ENCODE results near the gene FGF18. TPM values are rescaled to one million over a fixed set of nuclear protein-coding genes. Genes with fewer than 3 reads are reported as not detected.

Gene FGF18
- total and polyA plus RNA-seq, 2 experiments from 2014 or later, result 0.56 to 0.86 TPM

- Mint-ChIP-seq H3K27ac (no peak overlapping the region), H3K9me3 (peaks cover 2% of the 10 kb centered on the region; the same call in 2 of the 3 replicates), H3K4me1 (peaks cover 13% of the 10 kb centered on the region), H3K36me3 (ENCODE audit: low read depth) (peaks cover 81% of the 10 kb centered on the region), H3K27me3 (ENCODE audit: insufficient read depth, low read depth, poor library complexity) (peaks cover 12% of the 10 kb centered on the region), H3K4me3 (no peak overlapping the region)
- Histone ChIP-seq H3K79me2 (replicated peaks; ENCODE audit: insufficient read depth) (peaks cover 76% of the 10 kb centered on the region), H3K4me1 (ENCODE audit: insufficient read depth) (no peaks in the 10 kb centered on the region), H2AFZ (no peak overlapping the region), H3K27ac (ENCODE audit: low read depth) (0 out of 2 replicates have a peak overlapping the region, but pooled peaks have one; percentile 28), H3K27me3 (ENCODE audit: insufficient read depth) (no peaks in the 10 kb centered on the region), H4K20me1 (replicated peaks; ENCODE audit: insufficient read depth) (peaks cover 71% of the 10 kb centered on the region), H3F3A (replicated peaks; ENCODE audit: low read depth) (peaks cover 59% of the 10 kb centered on the region), H3K36me3 (ENCODE audit: insufficient read depth) (peaks cover 72% of the 10 kb centered on the region), H3K4me3 (no peak overlapping the region), H3K4me2 (no peak overlapping the region), H3K9me2 (ENCODE audit: insufficient read depth) (no peaks in the 10 kb centered on the region)
- DNase-seq (ENCODE audit: low spot score) (no peak), ATAC-seq (no peak)
- TF ChIP-seq REST (IDR thresholded peaks at IDR 0.05; ENCODE audit: unreplicated experiment) (no peak), NANOG (IDR thresholded peaks at IDR 0.05; ENCODE audit: borderline replicate concordance) (no peak), ZNF331 (CRISPR knock-in tag; IDR thresholded peaks at IDR 0.05; ENCODE audit: low read depth) (no peak), JUNB (IDR thresholded peaks at IDR 0.05; ENCODE audit: unreplicated experiment) (no peak), CREB1 (CRISPR knock-in tag; IDR thresholded peaks at IDR 0.05; ENCODE audit: low read depth) (no peak), EZH2 (IDR thresholded peaks at IDR 0.05; ENCODE audit: low read depth, unreplicated experiment) (no peak), EZH2phosphoT487 (IDR thresholded peaks at IDR 0.05; ENCODE audit: unreplicated experiment) (no peak), POLR2AphosphoS5 (IDR thresholded peaks at IDR 0.05; ENCODE audit: low read depth) (no peak)
Observed at GRCh38 chr5:171407234-171407633, 12.2 kb upstream of the FGF18 start.

- no peak overlapping the region for H2AFZ ChIP-seq
- peaks cover 90% of the 10 kb centered on the region for H4K20me1 ChIP-seq (replicated peaks; ENCODE audit: insufficient read depth)
- peaks cover 74% of the 10 kb centered on the region for H3K79me2 ChIP-seq (replicated peaks; ENCODE audit: insufficient read depth)
- Mint-ChIP-seq H3K9me3 (no peaks in the 10 kb centered on the region; the same call in 2 of the 3 replicates), H3K27me3 (ENCODE audit: insufficient read depth, low read depth, poor library complexity) (peaks cover 14% of the 10 kb centered on the region), H3K4me1 (peaks cover 11% of the 10 kb centered on the region), H3K4me3 (no peak overlapping the region), H3K36me3 (ENCODE audit: low read depth) (peaks cover 95% of the 10 kb centered on the region), H3K27ac (no peak overlapping the region)
- ATAC-seq (no peak), DNase-seq (ENCODE audit: low spot score) (no peak)
- H3K36me3 ChIP-seq (ENCODE audit: insufficient read depth), result peaks cover 72% of the 10 kb centered on the region
- H3F3A ChIP-seq (replicated peaks; ENCODE audit: low read depth), result peaks cover 81% of the 10 kb centered on the region
- no peaks in the 10 kb centered on the region for H3K4me1 ChIP-seq (ENCODE audit: insufficient read depth)
- peak overlapping the region; percentile 9; the same call in 1 of the 2 replicates for H3K27ac ChIP-seq (ENCODE audit: low read depth)
- no peaks in the 10 kb centered on the region for H3K27me3 ChIP-seq (ENCODE audit: insufficient read depth)
- no peak overlapping the region for H3K4me3 ChIP-seq
- no peak overlapping the region for H3K4me2 ChIP-seq
- H3K9me2 ChIP-seq (ENCODE audit: insufficient read depth), result no peaks in the 10 kb centered on the region
- TF ChIP-seq POLR2AphosphoS5 (IDR thresholded peaks at IDR 0.05; ENCODE audit: low read depth), result no peak
- no peak for TF ChIP-seq JUNB (IDR thresholded peaks at IDR 0.05; ENCODE audit: unreplicated experiment)
- no peak for TF ChIP-seq ETS1 (IDR thresholded peaks at IDR 0.05)
- TF ChIP-seq ZNF331 (CRISPR knock-in tag; IDR thresholded peaks at IDR 0.05; ENCODE audit: low read depth), result no peak
- TF ChIP-seq ZNF114 (CRISPR knock-in tag; IDR thresholded peaks at IDR 0.05), result no peak
- no peak for TF ChIP-seq NANOG (IDR thresholded peaks at IDR 0.05; ENCODE audit: borderline replicate concordance)
- no peak for TF ChIP-seq CREB1 (CRISPR knock-in tag; IDR thresholded peaks at IDR 0.05; ENCODE audit: low read depth)
- TF ChIP-seq STAT1 (IDR thresholded peaks at IDR 0.05; ENCODE audit: unreplicated experiment), result no peak
- no peak for TF ChIP-seq REST (IDR thresholded peaks at IDR 0.05; ENCODE audit: unreplicated experiment)
Observed at GRCh38 chr5:171409164-171410136, 10.0 kb upstream of the FGF18 start.
